Measurements from ENCODE around the gene RNF227. TPM values are rescaled to one million over a fixed set of nuclear protein-coding genes. Genes with fewer than 3 reads are reported as not detected.

Gene RNF227
- total RNA-seq, 1 experiment from 2014 or later, result 0.83 TPM

- no peak for TF ChIP-seq E2F1 (CRISPR knock-in tag; IDR thresholded peaks at IDR 0.05)
- no peak for TF ChIP-seq TEAD1 (CRISPR knock-in tag; IDR thresholded peaks at IDR 0.05)
- TF ChIP-seq ZNF425 (CRISPR knock-in tag; conservative IDR thresholded peaks at IDR 0.05), result no peak
- TF ChIP-seq ZNF317 (CRISPR knock-in tag; IDR thresholded peaks at IDR 0.05; ENCODE audit: borderline replicate concordance, low read depth), result no peak
- TF ChIP-seq SMAD4 (CRISPR knock-in tag; IDR thresholded peaks at IDR 0.05), result no peak
Observed at GRCh38 chr17:7878234-7878633, 37.9 kb downstream of the RNF227 start (continued).

- Mint-ChIP-seq H3K4me1 (no peaks in the 10 kb centered on the region), H3K27ac (no peak overlapping the region), H3K9me3 (no peaks in the 10 kb centered on the region), H3K36me3 (no peaks in the 10 kb centered on the region), H3K27me3 (ENCODE audit: low read depth) (no peaks in the 10 kb centered on the region), H3K4me3 (no peak overlapping the region)
- POLR2A ChIA-PET, result no interaction called here
- TF ChIP-seq NFE2L1 (CRISPR knock-in tag; IDR thresholded peaks at IDR 0.05), result no peak
- TF ChIP-seq JAZF1 (CRISPR knock-in tag; IDR thresholded peaks at IDR 0.05), result no peak
- TF ChIP-seq ZNF263 (CRISPR knock-in tag; IDR thresholded peaks at IDR 0.05; ENCODE audit: low read depth), result no peak
- TF ChIP-seq FOXK1 (CRISPR knock-in tag; IDR thresholded peaks at IDR 0.05), result no peak
- TF ChIP-seq, protein P1, sequence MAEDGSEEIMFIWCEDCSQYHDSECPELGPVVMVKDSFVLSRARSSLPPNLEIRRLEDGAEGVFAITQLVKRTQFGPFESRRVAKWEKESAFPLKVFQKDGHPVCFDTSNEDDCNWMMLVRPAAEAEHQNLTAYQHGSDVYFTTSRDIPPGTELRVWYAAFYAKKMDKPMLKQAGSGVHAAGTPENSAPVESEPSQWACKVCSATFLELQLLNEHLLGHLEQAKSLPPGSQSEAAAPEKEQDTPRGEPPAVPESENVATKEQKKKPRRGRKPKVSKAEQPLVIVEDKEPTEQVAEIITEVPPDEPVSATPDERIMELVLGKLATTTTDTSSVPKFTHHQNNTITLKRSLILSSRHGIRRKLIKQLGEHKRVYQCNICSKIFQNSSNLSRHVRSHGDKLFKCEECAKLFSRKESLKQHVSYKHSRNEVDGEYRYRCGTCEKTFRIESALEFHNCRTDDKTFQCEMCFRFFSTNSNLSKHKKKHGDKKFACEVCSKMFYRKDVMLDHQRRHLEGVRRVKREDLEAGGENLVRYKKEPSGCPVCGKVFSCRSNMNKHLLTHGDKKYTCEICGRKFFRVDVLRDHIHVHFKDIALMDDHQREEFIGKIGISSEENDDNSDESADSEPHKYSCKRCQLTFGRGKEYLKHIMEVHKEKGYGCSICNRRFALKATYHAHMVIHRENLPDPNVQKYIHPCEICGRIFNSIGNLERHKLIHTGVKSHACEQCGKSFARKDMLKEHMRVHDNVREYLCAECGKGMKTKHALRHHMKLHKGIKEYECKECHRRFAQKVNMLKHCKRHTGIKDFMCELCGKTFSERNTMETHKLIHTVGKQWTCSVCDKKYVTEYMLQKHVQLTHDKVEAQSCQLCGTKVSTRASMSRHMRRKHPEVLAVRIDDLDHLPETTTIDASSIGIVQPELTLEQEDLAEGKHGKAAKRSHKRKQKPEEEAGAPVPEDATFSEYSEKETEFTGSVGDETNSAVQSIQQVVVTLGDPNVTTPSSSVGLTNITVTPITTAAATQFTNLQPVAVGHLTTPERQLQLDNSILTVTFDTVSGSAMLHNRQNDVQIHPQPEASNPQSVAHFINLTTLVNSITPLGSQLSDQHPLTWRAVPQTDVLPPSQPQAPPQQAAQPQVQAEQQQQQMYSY (CRISPR knock-in tag; IDR thresholded peaks at IDR 0.05), result no peak
- TF ChIP-seq CDX4 (CRISPR knock-in tag; IDR thresholded peaks at IDR 0.05; ENCODE audit: borderline replicate concordance), result no peak
- no peak for TF ChIP-seq ZNF121 (CRISPR knock-in tag; IDR thresholded peaks at IDR 0.05)
- no peak for TF ChIP-seq IRF1 (CRISPR knock-in tag; IDR thresholded peaks at IDR 0.05)
- TF ChIP-seq SOX15 (CRISPR knock-in tag; IDR thresholded peaks at IDR 0.05), result no peak
- no peak for TF ChIP-seq TEAD1 (CRISPR knock-in tag; IDR thresholded peaks at IDR 0.05)
- no peak for DNase-seq (ENCODE audit: low spot score)
- CTCF ChIA-PET, result interaction anchor here (0.9 to 1.5 kb wide), 3 partner anchors 14 to 197 kb away, joined by 3 read pairs; no protein-coding TSS in a partner anchor
- no peak for ATAC-seq
Observed at GRCh38 chr17:7875804-7876370, 40.2 kb downstream of the RNF227 start.

DNA sequence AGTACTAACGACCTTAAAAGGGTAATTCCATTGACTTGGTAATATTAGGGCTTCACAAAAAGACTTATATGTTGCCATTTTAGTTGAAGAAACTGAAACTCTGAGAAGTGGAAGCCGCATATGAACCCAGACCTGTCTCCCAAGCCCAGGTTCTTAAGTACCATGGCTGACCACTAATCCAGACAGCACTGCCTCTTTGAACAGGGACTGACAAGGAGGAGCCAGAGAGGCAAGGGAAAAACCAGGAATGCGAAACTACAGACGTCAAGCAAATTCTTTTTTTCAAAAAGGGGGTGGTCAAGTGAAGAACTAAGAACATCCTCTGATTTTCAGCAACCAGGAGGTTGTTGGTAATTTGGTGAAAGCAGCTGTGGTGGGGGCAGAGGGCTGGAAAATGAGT lies 43.0 kb downstream of the RNF227 start:
- ChIA-PET CTCF (no interaction called here), POLR2A (no interaction called here)
- Mint-ChIP-seq H3K36me3 (no peaks in the 10 kb centered on the region), H3K27ac (peak overlapping the region; percentile 59), H3K27me3 (ENCODE audit: low read depth) (no peaks in the 10 kb centered on the region), H3K4me1 (no peaks in the 10 kb centered on the region), H3K9me3 (no peaks in the 10 kb centered on the region), H3K4me3 (no peak overlapping the region)
- DNase-seq (ENCODE audit: low spot score), result no peak
- ATAC-seq, result no peak
- TF ChIP-seq, protein P2, sequence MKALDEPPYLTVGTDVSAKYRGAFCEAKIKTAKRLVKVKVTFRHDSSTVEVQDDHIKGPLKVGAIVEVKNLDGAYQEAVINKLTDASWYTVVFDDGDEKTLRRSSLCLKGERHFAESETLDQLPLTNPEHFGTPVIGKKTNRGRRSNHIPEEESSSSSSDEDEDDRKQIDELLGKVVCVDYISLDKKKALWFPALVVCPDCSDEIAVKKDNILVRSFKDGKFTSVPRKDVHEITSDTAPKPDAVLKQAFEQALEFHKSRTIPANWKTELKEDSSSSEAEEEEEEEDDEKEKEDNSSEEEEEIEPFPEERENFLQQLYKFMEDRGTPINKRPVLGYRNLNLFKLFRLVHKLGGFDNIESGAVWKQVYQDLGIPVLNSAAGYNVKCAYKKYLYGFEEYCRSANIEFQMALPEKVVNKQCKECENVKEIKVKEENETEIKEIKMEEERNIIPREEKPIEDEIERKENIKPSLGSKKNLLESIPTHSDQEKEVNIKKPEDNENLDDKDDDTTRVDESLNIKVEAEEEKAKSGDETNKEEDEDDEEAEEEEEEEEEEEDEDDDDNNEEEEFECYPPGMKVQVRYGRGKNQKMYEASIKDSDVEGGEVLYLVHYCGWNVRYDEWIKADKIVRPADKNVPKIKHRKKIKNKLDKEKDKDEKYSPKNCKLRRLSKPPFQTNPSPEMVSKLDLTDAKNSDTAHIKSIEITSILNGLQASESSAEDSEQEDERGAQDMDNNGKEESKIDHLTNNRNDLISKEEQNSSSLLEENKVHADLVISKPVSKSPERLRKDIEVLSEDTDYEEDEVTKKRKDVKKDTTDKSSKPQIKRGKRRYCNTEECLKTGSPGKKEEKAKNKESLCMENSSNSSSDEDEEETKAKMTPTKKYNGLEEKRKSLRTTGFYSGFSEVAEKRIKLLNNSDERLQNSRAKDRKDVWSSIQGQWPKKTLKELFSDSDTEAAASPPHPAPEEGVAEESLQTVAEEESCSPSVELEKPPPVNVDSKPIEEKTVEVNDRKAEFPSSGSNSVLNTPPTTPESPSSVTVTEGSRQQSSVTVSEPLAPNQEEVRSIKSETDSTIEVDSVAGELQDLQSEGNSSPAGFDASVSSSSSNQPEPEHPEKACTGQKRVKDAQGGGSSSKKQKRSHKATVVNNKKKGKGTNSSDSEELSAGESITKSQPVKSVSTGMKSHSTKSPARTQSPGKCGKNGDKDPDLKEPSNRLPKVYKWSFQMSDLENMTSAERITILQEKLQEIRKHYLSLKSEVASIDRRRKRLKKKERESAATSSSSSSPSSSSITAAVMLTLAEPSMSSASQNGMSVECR (CRISPR knock-in tag; IDR thresholded peaks at IDR 0.05; ENCODE audit: borderline replicate concordance), result no peak
- TF ChIP-seq NR3C1 (CRISPR knock-in tag; conservative IDR thresholded peaks at IDR 0.05; ENCODE audit: low read depth), result no peak
